Endothelial cell of umbilical vein (primary cell): ENCODE data around the gene CLIC6. TPM values are rescaled to one million over a fixed set of nuclear protein-coding genes. Genes with fewer than 3 reads are reported as not detected.

Experiments
- BruUV-seq: library from RNA; stranded (reverse); fragments of 400-500 nt; replicated peaks from 2 replicates; lab custom pipeline; 2021; lab: Mats Ljungman, UMichigan
- CTCF ChIA-PET: fragments of 300-600, 350-600 bp; sonication (Branson Sonifier 250); formaldehyde crosslinking; loops from one replicate; lab custom pipeline; 2021; ENCODE audit warnings: antibody characterized with exemption, inconsistent platforms; lab: Charles Lee
- POLR2A ChIA-PET: fragments of 300-600, 350-600 bp; sonication (Branson Sonifier 250); formaldehyde crosslinking; loops from one replicate; lab custom pipeline; 2021; ENCODE audit warnings: antibody characterized with exemption, inconsistent platforms; lab: Charles Lee
- DNase-seq: peaks from one replicate; pipeline ENCODE4 v3.0.0-alpha.2; 2011; ENCODE audit warnings: low read depth, low spot score
- FAIRE-seq: peaks from 2 replicates; lab custom pipeline; 2011; peaks lifted over from hg19 to GRCh38; lab: Jason Lieb, UNC
- H2AFZ ChIP-seq: 2 replicates; pipeline ENCODE4 v1.6.0; 2012; ENCODE audit warnings: low read depth, low read length, control low read depth, inconsistent platforms
- H3K27ac ChIP-seq: 2 replicates; pipeline ENCODE4 v1.5.1; 2011; ENCODE audit warnings: low read depth, mild to moderate bottlenecking, control low read depth, low read length, moderate library complexity; ENCODE audit not compliant: insufficient read depth
- H3K27me3 ChIP-seq, 2 experiments: 2 replicates each; pipeline versions ENCODE4 v1.6.0 to v1.6.1; 2011; ENCODE audit warnings: low read length in 2 of 2, mixed read lengths in 1 of 2; ENCODE audit not compliant: control insufficient read depth in 2 of 2, insufficient read depth in 2 of 2
- H3K36me3 ChIP-seq, 2 experiments: 2 replicates in 1 of 2; 3 replicates in 1 of 2; pipeline ENCODE4 v1.5.1; 2011; ENCODE audit warnings: low read length in 2 of 2, mild to moderate bottlenecking in 1 of 2, moderate library complexity in 1 of 2; ENCODE audit not compliant: control insufficient read depth in 2 of 2, insufficient read depth in 2 of 2; ENCODE audit errors: extremely low read depth in 1 of 2
- H3K4me1 ChIP-seq: 3 replicates; pipeline ENCODE4 v1.5.1; 2011; ENCODE audit warnings: mild to moderate bottlenecking, low read length; ENCODE audit not compliant: control insufficient read depth, insufficient read depth; ENCODE audit errors: extremely low read depth
- H3K4me2 ChIP-seq: 2 replicates; pipeline ENCODE4 v1.6.1; 2011; ENCODE audit warnings: low read length, control low read depth, mixed read lengths; ENCODE audit not compliant: insufficient read depth
- H3K4me3 ChIP-seq, 3 experiments: fragments of 200-600 bp in 1 of 3; sonication (generic), shearing (Covaris generic) in 1 of 3; replicated peaks in 1 of 3; 2 replicates each; pipeline ENCODE4 v1.5.1; 2011 to 2016; ENCODE audit warnings: control low read depth in 3 of 3, low read length in 3 of 3, mild to moderate bottlenecking in 2 of 3, inconsistent platforms in 1 of 3, low read depth in 1 of 3, moderate library complexity in 1 of 3; ENCODE audit not compliant: insufficient read depth in 1 of 3
- H3K79me2 ChIP-seq: 2 replicates; pipeline ENCODE4 v1.6.0; 2012; ENCODE audit warnings: low read length, inconsistent platforms; ENCODE audit not compliant: control insufficient read depth, insufficient read depth
- H3K9ac ChIP-seq: replicated peaks from 2 replicates; pipeline ENCODE3; 2011; ENCODE audit warnings: low read length, control low read depth; ENCODE audit not compliant: insufficient read depth; ENCODE audit errors: extremely low read depth
- H3K9me1 ChIP-seq: replicated peaks from 3 replicates; pipeline ENCODE4 v1.6.0; 2011; ENCODE audit warnings: mild to moderate bottlenecking, low read length; ENCODE audit not compliant: control insufficient read depth, insufficient read depth; ENCODE audit errors: extremely low read depth
- H3K9me3 ChIP-seq: replicated peaks from 2 replicates; pipeline ENCODE4 v1.5.1; 2012; ENCODE audit warnings: low read length, inconsistent platforms; ENCODE audit not compliant: control insufficient read depth, insufficient read depth
- H4K20me1 ChIP-seq: replicated peaks from 2 replicates; pipeline ENCODE3; 2011; ENCODE audit warnings: mild to moderate bottlenecking, low read length; ENCODE audit not compliant: control insufficient read depth, insufficient read depth; ENCODE audit errors: extremely low read depth
- CTCF ChIP-seq, 2 donors: IDR thresholded peaks; 1 replicate in 1 of 2; 2 replicates in 1 of 2; pipeline ENCODE4 v1.5.1; 2011; ENCODE audit warnings: low read length in 2 of 2, mild to moderate bottlenecking in 2 of 2, moderate library complexity in 2 of 2, control low read depth in 1 of 2, inconsistent platforms in 1 of 2, low read depth in 1 of 2; ENCODE audit not compliant: insufficient read depth in 1 of 2; ENCODE audit errors: extremely low read depth in 1 of 2
- EZH2 ChIP-seq: IDR thresholded peaks from 2 replicates; pipeline ENCODE4 v1.6.1; 2012; ENCODE audit warnings: borderline replicate concordance, low read depth, mild to moderate bottlenecking, moderate library complexity, low read length, inconsistent platforms; ENCODE audit not compliant: severe bottlenecking
- FOS ChIP-seq: IDR thresholded peaks from 2 replicates; pipeline ENCODE4 v1.6.1; 2011; ENCODE audit warnings: mild to moderate bottlenecking, low read length, moderate library complexity, borderline replicate concordance; ENCODE audit not compliant: insufficient read depth
- GATA2 ChIP-seq: IDR thresholded peaks from 2 replicates; pipeline ENCODE4 v1.7.0; 2011; ENCODE audit warnings: low read depth, mild to moderate bottlenecking, moderate library complexity, mixed read lengths, low read length; ENCODE audit not compliant: insufficient read length, insufficient read depth
- JUN ChIP-seq: IDR thresholded peaks from 2 replicates; pipeline ENCODE4 v1.6.1; 2011; ENCODE audit warnings: borderline replicate concordance, low read depth; ENCODE audit not compliant: insufficient read length, insufficient read depth
- MYC ChIP-seq: IDR thresholded peaks from one replicate; pipeline ENCODE4 v1.6.1; 2011; ENCODE audit warnings: mild to moderate bottlenecking, low read depth, low read length
- POLR2A ChIP-seq: IDR thresholded peaks from 2 replicates; pipeline ENCODE4 v1.6.1; 2012; ENCODE audit warnings: low read depth, mild to moderate bottlenecking, control low read depth, low read length
- POLR2AphosphoS5 ChIP-seq: IDR thresholded peaks from 2 replicates; pipeline ENCODE4 v1.6.1; 2012; ENCODE audit warnings: low read depth, mild to moderate bottlenecking, control low read depth, low read length, moderate library complexity; ENCODE audit not compliant: insufficient read depth
- dilution Hi-C: fragments of 300-500 bp; cut with MboI; formaldehyde crosslinking; loops from one replicate; pipeline ENCODE4 v1.15.0; 2019; ENCODE audit warnings: low sequenced_read_pairs; ENCODE audit not compliant: extremely low pct_ligation_motif_present
- intact Hi-C: fragments of 100-400 bp; cut with micrococcal nuclease; formaldehyde crosslinking; loops from one replicate; pipeline ENCODE4 v1.10.0; 2022
- polyA plus RNA-seq, 4 experiments: library from polyadenylated mRNA; depleted of rRNA in 3 of 4; stranded (reverse) in 3 of 4; unstranded in 1 of 4; fragments of >200 nt; gene quantifications; 2 replicates each; pipeline versions ENCODE4 v1.2.1 to v1.2.3, GENCODE V29; 2011 to 2012; ENCODE audit warnings: missing spikeins in 1 of 4
- total RNA-seq: library from RNA; stranded (reverse); gene quantifications from 2 replicates; pipeline ENCODE4 v1.2.3, GENCODE V29; 2021

Gene CLIC6
- total and polyA plus RNA-seq, 2 donors (not counting 3 experiments of a cell fraction or from before 2014, with no cell fraction given) = not detected

GRCh38 chr21:34695434-34695833 is 26.6 kb downstream of the CLIC6 start:
- CTCF ChIA-PET = interaction anchor here (1.0 to 4.0 kb wide), 4 partner anchors 50 to 1333 kb away, joined by 3 to 58 read pairs (median 18); no protein-coding TSS in a partner anchor
- peaks cover 13 to 22% of the 10 kb centered on the region in 2 experiments for H3K27me3 ChIP-seq
- no peaks in the 10 kb centered on the region for H3K9me1 ChIP-seq
- H2AFZ ChIP-seq = no peak overlapping the region
- DNase-seq (no peak), FAIRE-seq (no peak)
- no peaks in the 10 kb centered on the region for H3K79me2 ChIP-seq
- intact Hi-C loops = no loop called here
- POLR2A ChIA-PET = no interaction called here
- no peak overlapping the region for H3K27ac ChIP-seq
- no peaks in the 10 kb centered on the region for H3K9me3 ChIP-seq
- H3K4me1 ChIP-seq = no peaks in the 10 kb centered on the region
- no peaks in the 10 kb centered on the region for H3K36me3 ChIP-seq
- no TSS peak for BruUV-seq
- H4K20me1 ChIP-seq = no peaks in the 10 kb centered on the region
- H3K4me2 ChIP-seq = no peak overlapping the region
- H3K9ac ChIP-seq = no peak overlapping the region
- no peak overlapping the region for H3K4me3 ChIP-seq
- dilution Hi-C loops = no loop called here
- TF ChIP-seq EZH2 (no peak), POLR2A (no peak), JUN (no peak), POLR2AphosphoS5 (no peak), MYC (no peak), CTCF (IDR thresholded peaks at IDR 0.05; ENCODE audit: extremely low read depth in 1 of 2, insufficient read depth in 1 of 2, low read depth in 1 of 2, low read length in 2 of 2) (no peak), FOS (no peak), GATA2 (no peak)
